Stimulated activated CD4-positive, alpha-beta T cell treated with anti-CD3 and anti-CD28 coated beads, Interleukin-12 subunit alpha, Interleukin-12 subunit beta, amount 100 ng/mL, for 48 hours (primary cell): Measurements from ENCODE around the gene WNT1.
A peak's percentile ranks its signal among the peaks of the same experiment; 100 is the strongest.

ENCODE experiments used
- DNase-seq, 3 donors: peaks; one replicate each; pipeline ENCODE4 v3.0.0-alpha.2; 2020; ENCODE audit warnings: low read depth in 2 of 3, low spot score in 1 of 3

Gene WNT1

GRCh38 chr12:48978291-48978740 lies at the start of gene WNT1:
TSS of gene WNT1 (plus strand) at chr12:48978322. CDS start at chr12:48978651, 329 bp downstream.
- DNase-seq = no peak

DNA sequence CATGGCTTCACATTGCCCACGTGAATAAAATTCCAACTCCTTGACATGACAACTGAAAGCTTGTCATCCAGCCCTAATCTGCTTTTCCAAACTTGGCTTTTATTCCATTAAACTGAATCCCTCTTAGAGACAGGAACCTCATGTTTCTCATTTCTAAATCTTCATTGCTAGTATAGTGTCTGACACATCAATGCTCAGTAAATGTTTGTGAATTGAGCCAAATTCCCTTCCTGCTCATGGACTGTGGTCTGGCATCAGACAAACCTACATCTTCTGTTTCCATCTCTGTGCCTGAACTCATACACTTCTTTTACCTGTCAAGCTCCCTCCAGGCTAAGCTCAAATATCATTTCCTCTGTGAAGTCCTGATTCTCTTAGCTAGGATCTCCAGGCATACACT lies 48.6 kb upstream of the WNT1 start:
- no peak for DNase-seq

DNA sequence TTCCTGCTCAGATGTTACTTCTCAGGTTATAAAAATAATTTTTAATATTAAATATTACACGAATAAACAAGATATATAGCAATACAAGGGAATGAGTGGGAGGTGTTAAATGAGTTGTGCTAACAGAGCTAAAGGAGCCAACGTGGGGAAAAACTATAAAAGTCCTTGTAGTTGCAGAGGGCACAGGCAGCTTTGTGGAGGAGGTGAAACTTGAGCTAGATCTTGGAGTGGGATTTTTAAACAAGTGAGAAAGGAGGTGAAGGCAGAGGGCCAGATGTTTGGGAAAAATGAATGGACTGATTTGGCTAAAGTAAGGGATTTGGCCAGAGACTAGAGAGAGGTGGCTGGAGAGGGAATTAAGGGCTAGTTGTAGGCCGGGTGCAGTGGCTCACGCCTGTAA lies 47.6 kb upstream of the WNT1 start:
- no peak for DNase-seq

DNA sequence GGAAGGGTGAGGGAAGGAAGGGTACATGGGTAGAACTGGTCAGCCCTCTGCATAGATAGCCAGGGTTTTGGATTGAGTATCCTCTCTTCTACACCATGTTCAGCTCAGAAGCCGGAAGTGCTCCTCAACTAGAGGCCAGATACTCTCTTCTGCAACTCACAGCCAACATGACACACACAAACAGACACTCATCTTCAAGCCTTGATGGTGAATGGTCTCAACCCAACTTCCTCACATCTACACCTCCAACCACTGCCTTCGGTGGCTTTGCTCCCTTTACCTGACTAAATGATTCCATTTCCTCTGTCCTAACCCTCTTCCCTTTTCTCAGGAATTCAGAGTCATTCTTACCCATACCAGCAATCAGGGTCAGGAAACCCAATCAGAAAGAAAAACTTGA lies 45.2 kb upstream of the WNT1 start:
- no peak for DNase-seq

GRCh38 chr12:48933664-48934311 lies 44.3 kb upstream of the WNT1 start:
- no peak for DNase-seq

DNA sequence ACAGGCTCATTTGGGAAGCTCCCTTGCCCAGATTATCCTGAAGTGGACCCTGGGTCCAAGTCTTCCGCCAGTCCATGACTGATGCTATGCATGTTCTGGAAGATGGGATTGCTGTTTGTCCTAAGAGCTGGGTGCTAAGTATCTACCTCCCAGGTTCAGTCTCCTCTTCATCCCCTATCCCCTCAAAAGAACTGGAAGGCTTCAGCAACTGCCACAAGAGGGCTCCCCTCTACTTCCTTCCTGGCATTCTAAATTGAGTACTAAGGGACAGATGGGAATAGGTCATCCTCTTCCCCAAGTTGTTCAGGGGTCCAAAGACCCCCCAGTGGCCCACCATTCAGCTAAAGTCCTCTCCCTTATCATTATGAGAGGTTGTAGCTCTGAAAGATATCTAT lies 43.8 kb upstream of the WNT1 start:
- DNase-seq = no peak

- DNase-seq = peak; percentile 57 to 90 (median 75)
These were observed 41.6 kb upstream of the WNT1 start for GRCh38 chr12:48936379-48936979.

GRCh38 chr12:48937170-48937569 lies 41.0 kb upstream of the WNT1 start:
- DNase-seq = no peak

GRCh38 chr12:48938805-48939204 lies 39.3 kb upstream of the WNT1 start:
- no peak for DNase-seq

DNA sequence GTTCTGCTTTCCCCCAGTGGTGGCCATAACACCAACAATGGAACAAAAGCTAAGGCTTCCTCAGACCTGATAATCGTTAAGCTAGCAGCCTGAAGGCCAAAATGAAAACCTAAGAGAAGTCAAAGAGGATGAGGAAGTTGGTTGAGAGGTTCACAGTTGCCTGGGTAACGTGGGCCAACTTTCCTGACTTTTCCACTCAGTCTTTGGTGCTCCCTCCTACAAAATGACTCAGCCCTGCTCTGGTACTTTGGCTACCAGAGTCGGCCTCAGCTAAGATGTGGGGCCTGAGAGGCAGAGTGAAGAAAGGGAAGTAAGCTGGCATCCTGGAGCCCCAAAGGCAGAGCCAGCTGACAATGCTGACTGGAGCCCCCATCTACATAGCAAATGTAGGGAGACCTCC lies 37.9 kb upstream of the WNT1 start:
- no peak for DNase-seq

DNA sequence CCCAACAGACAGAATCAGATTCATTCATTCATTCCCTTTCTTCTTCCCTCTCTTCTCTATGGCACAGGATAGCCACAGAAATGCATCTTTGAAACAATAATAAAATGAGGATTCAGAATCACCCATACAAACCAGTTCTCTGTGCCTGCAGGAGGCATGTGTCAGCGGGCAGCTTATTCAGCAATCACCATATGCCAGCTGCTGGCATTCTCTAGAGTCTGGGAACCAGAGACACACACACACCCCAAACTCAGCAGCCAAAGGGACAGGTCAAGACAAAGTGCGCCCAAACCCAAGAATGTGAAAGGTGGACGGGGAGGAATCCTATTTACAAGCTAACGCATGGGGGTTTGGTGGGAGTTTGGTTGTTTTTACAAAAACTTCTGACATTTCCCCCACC lies 34.9 kb upstream of the WNT1 start:
- no peak for DNase-seq

- DNase-seq = no peak
These were observed 31.9 kb upstream of the WNT1 start for GRCh38 chr12:48946205-48946604.

GRCh38 chr12:48946943-48947342 lies 31.2 kb upstream of the WNT1 start:
- no peak for DNase-seq

DNA sequence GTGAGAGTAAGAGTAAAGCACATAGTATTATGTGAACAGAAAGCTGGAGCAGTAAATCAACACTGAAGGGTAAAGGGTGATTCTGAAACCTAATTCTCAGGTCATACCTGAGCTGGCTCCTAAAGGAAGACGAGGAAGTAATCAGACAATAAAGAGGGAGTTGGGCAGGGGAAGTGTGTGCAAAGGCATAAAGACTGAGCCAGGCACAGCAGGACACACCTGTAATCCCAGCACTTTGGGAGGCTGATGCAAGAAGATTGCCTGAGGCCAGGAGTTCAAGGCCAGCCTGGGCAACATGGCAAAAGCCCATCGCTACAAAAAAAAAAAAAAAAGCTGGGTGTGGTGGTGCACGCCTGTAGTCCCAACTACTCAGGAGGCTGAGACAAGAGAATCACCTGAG lies 30.4 kb upstream of the WNT1 start:
- DNase-seq = no peak

DNA sequence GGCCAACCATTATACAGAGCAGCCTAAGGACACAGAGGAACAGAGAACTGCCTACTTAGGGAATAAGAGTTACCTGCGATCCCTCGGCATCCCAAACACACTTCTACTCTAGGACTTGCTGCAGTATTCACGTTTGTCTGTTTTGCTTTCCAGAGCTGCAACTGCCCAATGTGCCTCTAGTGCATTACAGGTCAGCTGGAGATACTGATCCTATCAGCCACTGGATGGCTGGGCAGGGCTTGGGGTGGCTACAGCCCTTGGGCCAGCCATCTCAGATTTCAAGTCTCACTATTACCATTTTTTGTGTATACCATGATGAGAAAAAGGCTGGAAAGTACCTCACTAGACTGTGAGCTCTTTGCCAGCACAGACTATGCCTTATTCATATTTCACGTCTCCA lies 25.4 kb upstream of the WNT1 start:
- no peak for DNase-seq

DNA sequence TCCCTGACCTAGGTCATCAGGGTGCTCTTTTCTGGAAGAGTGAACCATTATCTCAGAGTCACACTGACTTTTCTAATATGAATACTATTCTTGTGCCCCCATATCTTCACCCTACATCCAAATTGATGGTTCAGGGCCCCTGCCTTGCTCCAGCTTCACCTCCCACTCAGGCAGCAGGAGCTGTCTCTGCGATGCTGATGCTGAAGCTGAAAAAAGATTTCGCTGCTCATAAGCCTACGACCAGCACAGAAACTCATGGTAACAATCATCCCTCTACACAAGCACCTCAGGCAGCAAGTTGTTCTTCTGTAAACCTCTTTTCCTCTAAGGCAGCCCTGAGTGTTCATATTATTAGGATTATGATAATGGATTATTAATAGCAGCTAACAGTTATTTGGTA lies 24.1 kb upstream of the WNT1 start:
- no peak for DNase-seq

GRCh38 chr12:48954841-48955501 lies 23.2 kb upstream of the WNT1 start:
- DNase-seq = no peak

DNA sequence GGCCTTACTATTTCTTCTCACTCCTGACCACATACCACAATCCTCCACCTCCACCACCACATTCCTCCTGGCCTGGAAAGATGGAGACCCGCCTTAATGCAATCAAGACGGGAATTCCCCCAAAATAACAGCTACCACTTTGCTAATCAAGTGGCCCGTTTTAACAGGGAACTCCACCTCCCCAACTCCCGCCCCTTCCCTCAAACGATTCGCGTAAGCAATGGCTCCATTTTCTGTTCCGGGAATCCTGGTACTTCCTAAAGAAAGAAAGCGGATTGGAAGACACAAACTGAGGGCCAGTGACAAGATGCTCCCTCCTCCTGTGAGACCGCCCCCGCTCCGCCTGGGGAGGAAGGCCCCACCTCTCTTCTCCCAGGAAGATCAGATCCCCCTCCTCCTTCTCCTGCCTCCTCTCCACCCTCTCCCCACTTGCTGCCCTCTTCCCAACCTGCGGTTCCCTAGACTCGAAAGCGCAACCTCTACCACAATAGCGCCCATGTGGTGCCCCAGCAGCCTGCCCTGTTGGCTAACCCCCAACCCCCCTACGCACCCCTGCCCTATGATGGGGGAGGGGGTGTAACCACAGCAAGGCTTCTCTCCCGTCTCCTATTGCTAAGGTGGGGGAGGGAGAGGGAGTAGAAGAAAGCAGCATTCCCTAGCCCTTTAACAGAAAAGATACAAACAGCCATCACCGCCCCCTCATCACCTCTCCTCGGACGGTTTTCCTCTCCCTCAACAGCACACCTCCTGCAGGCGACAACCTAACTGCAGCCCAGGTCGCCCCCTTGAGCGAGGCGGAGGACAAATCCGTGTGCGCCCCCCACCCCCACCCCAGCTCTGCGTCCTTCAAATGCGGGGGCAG lies 21.6 kb upstream of the WNT1 start:
- DNase-seq = no peak

DNA sequence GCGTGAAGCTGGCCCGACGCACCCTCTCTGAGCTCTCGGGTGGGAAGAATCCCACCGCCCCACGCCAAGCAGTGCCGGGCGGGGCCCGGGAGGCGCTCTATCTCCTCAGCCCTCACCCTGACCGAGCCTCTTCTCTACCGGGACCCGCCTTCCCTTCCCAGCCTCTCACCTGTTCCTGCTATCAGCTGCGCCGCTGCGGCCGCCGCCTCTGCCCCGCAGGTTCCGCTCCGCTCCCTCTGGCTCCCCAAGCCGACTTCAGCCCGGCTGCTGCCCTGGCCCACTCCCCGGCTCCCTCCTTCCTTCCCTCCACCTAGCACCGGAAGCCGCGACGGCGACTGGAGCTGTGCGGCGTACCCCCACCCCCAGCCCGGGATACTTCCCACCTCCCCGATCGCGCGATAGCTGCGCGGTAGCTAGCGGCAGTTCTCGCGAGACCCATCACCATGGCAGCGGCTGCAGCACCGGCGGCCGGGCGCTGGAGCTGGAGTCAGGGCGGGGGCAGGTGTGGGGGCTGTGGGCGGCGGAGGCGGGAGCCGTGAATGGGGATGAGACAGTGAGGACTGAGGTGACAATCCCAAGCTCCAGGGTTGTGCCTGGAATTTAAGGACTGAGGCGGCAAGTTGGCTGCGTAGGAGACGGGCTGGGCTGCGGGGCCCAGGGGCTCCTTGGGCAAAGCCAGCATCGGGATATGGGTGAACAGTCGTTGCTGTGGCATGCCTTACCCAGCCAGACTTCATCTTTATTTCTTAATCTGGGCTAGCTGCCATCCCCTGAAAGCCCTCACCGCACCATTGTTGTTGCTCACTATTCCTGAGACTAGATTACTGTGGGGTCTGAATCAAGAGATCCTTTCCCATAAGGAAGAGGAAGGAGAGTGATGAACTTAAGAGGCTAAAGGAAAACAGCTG lies 20.7 kb upstream of the WNT1 start, which contains the start of gene ARF3:
TSS of gene ARF3 (minus strand) at position 347 of the 908 bp plus-strand sequence. CDS start 16,392 bp downstream, outside the sequence.
- peak; percentile 87 to 95 (median 93) for DNase-seq

DNA sequence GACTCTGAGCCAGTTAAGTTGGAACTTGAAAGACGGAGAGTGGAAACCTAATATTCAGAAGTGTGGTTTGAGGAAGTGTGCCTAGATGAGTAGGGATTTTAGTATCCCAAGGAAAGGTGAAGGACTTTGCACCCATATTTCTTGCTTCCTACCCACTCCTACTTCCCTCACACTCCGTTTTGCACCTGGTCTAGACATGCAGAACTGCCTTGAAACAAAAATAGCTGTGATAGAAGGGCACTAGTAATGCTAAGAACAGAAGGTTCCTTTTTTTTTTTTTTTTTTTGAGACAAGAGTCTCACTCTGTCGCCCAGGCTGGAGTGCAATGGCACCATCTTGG lies 20.1 kb upstream of the WNT1 start:
- DNase-seq = no peak

DNA sequence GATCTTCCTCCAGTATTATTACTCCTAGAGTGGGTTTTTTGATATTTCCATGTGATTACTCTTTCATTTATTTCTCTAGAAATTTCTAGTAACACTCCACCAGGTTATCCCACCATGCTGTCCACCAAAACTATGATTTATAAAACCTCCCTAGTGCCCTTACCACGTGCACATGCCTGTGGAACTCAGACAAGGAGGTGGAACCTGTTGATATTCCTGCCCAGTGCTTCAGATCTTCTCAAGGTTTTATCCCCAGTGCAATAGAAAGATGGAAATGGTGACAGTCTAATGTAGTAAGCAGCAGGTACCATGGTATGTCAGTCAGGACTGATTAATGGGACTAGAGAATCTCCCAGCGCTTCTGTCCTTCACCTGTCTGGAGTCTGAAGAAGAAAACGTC lies 17.3 kb upstream of the WNT1 start:
- DNase-seq = no peak
